ENCODE data around the gene STIL.

The STIL gene

GRCh38 chr1:47262787-47263413, 51.0 kb downstream of the STIL start:
- Mint-ChIP-seq H3K4me3 (no peak overlapping the region), H3K36me3 (ENCODE audit: low read depth) (peaks cover 45% of the 10 kb centered on the region), H3K4me1 (no peaks in the 10 kb centered on the region), H3K9me3 (no peaks in the 10 kb centered on the region), H3K27ac (no peak overlapping the region), H3K27me3 (ENCODE audit: low read depth, poor library complexity) (no peaks in the 10 kb centered on the region)
- peak; percentile 56 for TF ChIP-seq CTCF (IDR thresholded peaks at IDR 0.05)
- DNase-seq, result peak; percentile 51

- DNase-seq, result no peak
- H3K27me3 Mint-ChIP-seq (ENCODE audit: low read depth, poor library complexity), result no peaks in the 10 kb centered on the region
- no peak for TF ChIP-seq CTCF (IDR thresholded peaks at IDR 0.05)
- H3K36me3 Mint-ChIP-seq (ENCODE audit: low read depth), result peaks cover 40% of the 10 kb centered on the region
- no peak overlapping the region for H3K27ac Mint-ChIP-seq
- H3K4me1 Mint-ChIP-seq, result no peaks in the 10 kb centered on the region
- no peak overlapping the region for H3K4me3 Mint-ChIP-seq
- no peaks in the 10 kb centered on the region for H3K9me3 Mint-ChIP-seq
These were observed 56.7 kb downstream of the STIL start for GRCh38 chr1:47257224-47257623.

GRCh38 chr1:47252795-47253194, 61.2 kb downstream of the STIL start:
- Mint-ChIP-seq H3K4me1 (no peaks in the 10 kb centered on the region), H3K36me3 (ENCODE audit: low read depth) (peaks cover 35% of the 10 kb centered on the region), H3K4me3 (no peak overlapping the region), H3K27ac (no peak overlapping the region), H3K27me3 (ENCODE audit: low read depth, poor library complexity) (no peaks in the 10 kb centered on the region), H3K9me3 (no peaks in the 10 kb centered on the region)
- TF ChIP-seq CTCF (IDR thresholded peaks at IDR 0.05), result no peak
- DNase-seq, result no peak

- H3K27ac Mint-ChIP-seq, result no peak overlapping the region
These were observed 61.6 kb downstream of the STIL start for GRCh38 chr1:47252369-47252768.

GRCh38 chr1:47249755-47250154, 64.2 kb downstream of the STIL start:
- Mint-ChIP-seq H3K4me3 (no peak overlapping the region), H3K4me1 (no peaks in the 10 kb centered on the region), H3K27ac (no peak overlapping the region), H3K27me3 (ENCODE audit: low read depth, poor library complexity) (peaks cover 25% of the 10 kb centered on the region), H3K36me3 (ENCODE audit: low read depth) (peaks cover 28% of the 10 kb centered on the region), H3K9me3 (no peaks in the 10 kb centered on the region)
- DNase-seq, result no peak
- no peak for TF ChIP-seq CTCF (IDR thresholded peaks at IDR 0.05)

More at GRCh38 chr1:47252369-47252768, 61.6 kb downstream of the STIL start:
- no peaks in the 10 kb centered on the region for H3K4me1 Mint-ChIP-seq
- H3K4me3 Mint-ChIP-seq, result no peak overlapping the region
- no peaks in the 10 kb centered on the region for H3K9me3 Mint-ChIP-seq
- DNase-seq, result no peak
- no peak for TF ChIP-seq CTCF (IDR thresholded peaks at IDR 0.05)
- peaks cover 4% of the 10 kb centered on the region for H3K27me3 Mint-ChIP-seq (ENCODE audit: low read depth, poor library complexity)
- peaks cover 32% of the 10 kb centered on the region for H3K36me3 Mint-ChIP-seq (ENCODE audit: low read depth)

GRCh38 chr1:47244339-47244862, 69.5 kb downstream of the STIL start:
- H3K27ac Mint-ChIP-seq, result no peak overlapping the region
- no peak for TF ChIP-seq CTCF (IDR thresholded peaks at IDR 0.05)
- H3K4me3 Mint-ChIP-seq, result no peak overlapping the region
- H3K36me3 Mint-ChIP-seq (ENCODE audit: low read depth), result peaks cover 5% of the 10 kb centered on the region
- H3K9me3 Mint-ChIP-seq, result no peaks in the 10 kb centered on the region
- no peak for DNase-seq
- peaks cover 75% of the 10 kb centered on the region for H3K27me3 Mint-ChIP-seq (ENCODE audit: low read depth, poor library complexity)
- H3K4me1 Mint-ChIP-seq, result no peaks in the 10 kb centered on the region
